HEK293 (cell line): ENCODE data around the gene HOXD3.

ENCODE experiments used
- CTCF ChIP-seq: fragments of 450-650 bp; formaldehyde crosslinking; IDR thresholded peaks from 2 replicates; pipeline ENCODE4 v1.5.1; 2016; ENCODE audit warnings: missing biosample characterization, missing genetic modification characterization
- EGR2 ChIP-seq: fragments of 450-650 bp; formaldehyde crosslinking; IDR thresholded peaks from 2 replicates; pipeline ENCODE4 v1.5.1; 2016; ENCODE audit warnings: low read depth, missing biosample characterization, missing genetic modification characterization
- ZBTB10 ChIP-seq: fragments of 450-650 bp; formaldehyde crosslinking; IDR thresholded peaks from 2 replicates; pipeline ENCODE4 v1.5.1; 2016; ENCODE audit warnings: missing biosample characterization, missing genetic modification characterization
- ZBTB26 ChIP-seq: fragments of 450-650 bp; formaldehyde crosslinking; optimal IDR thresholded peaks from 2 replicates; pipeline ENCODE3; 2016; ENCODE audit warnings: missing biosample characterization, mild to moderate bottlenecking, missing genetic modification characterization
- ZNF140 ChIP-seq: fragments of 450-650 bp; formaldehyde crosslinking; IDR thresholded peaks from 2 replicates; pipeline ENCODE4 v1.5.1; 2016; ENCODE audit warnings: missing biosample characterization, missing genetic modification characterization
- ZNF362 ChIP-seq: fragments of 450-650 bp; formaldehyde crosslinking; IDR thresholded peaks from 2 replicates; pipeline ENCODE4 v1.5.1; 2016; ENCODE audit warnings: missing biosample characterization, missing genetic modification characterization
- ZNF366 ChIP-seq: fragments of 450-650 bp; formaldehyde crosslinking; conservative IDR thresholded peaks from 2 replicates; pipeline ENCODE4 v1.5.1; 2016; ENCODE audit warnings: missing biosample characterization, missing genetic modification characterization
- ZNF544 ChIP-seq: fragments of 450-650 bp; formaldehyde crosslinking; IDR thresholded peaks from 2 replicates; pipeline ENCODE4 v1.5.0; 2017; ENCODE audit warnings: missing biosample characterization, missing genetic modification characterization
- ZNF830 ChIP-seq: fragments of 450-650 bp; IDR thresholded peaks from 2 replicates; pipeline ENCODE4 v1.5.0; 2018; ENCODE audit warnings: missing biosample characterization, missing genetic modification characterization, low read depth, mild to moderate bottlenecking, moderate library complexity

- TF ChIP-seq ZBTB26 = no peak
- TF ChIP-seq EGR2 = no peak
- TF ChIP-seq CTCF (tag by site-specific recombination) = no peak
- TF ChIP-seq ZBTB10 (tag by site-specific recombination) = no peak
- TF ChIP-seq ZNF366 = peak; percentile 14; the same call in 1 of the 2 replicates
- TF ChIP-seq ZNF362 (tag by site-specific recombination) = no peak
- no peak for TF ChIP-seq ZNF544 (tag by site-specific recombination)
- no peak for TF ChIP-seq ZNF830 (tag by site-specific recombination)
- no peak for TF ChIP-seq ZNF140 (tag by site-specific recombination)
Observed at GRCh38 chr2:176158186-176158591, 1.1 kb downstream of the HOXD3 start.
